NT2/D1 (cell line): ENCODE measurements around the gene UTP11.

Experiments used
- SUZ12 ChIP-seq: IDR thresholded peaks from 2 replicates; pipeline ENCODE4 v1.6.1; 2011; ENCODE audit not compliant: insufficient read length, insufficient read depth; ENCODE audit errors: extremely low read depth
- YY1 ChIP-seq: IDR thresholded peaks from 2 replicates; pipeline ENCODE4 v1.6.1; 2011; ENCODE audit not compliant: insufficient read length, insufficient read depth

DNA sequence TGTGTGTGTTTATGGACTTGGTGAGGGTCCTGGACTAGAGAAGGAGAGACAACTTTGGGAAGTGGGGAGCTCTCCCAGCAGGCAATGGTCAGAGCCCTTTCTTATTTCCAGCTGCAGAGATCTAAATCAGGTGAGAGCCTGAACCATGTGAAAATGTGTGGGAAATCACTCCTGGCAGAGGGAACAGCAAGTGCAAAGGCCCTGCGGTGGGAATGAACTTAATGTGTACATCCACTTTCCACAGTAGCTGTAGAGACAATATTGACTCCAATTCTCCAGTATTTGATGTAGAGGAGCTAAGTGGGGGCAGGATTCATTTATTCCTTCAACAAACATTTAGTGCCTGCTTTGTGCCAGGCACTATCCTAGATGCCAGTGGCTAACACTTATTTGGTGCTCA, 48.8 kb downstream of the UTP11 start:
- TF ChIP-seq YY1 (no peak), SUZ12 (no peak)
